ENCODE measurements around the gene DGKH. TPM values are rescaled to one million over a fixed set of nuclear protein-coding genes. Genes with fewer than 3 reads are reported as not detected.

The DGKH gene
- total RNA-seq, 1 donor from 2014 or later = 10.3 TPM

- DNase-seq (ENCODE audit: low read depth) = no peak
- H3K4me3 ChIP-seq (ENCODE audit: low read depth, low read length) = peak overlapping the region; percentile 86
- TF ChIP-seq, protein P1, sequence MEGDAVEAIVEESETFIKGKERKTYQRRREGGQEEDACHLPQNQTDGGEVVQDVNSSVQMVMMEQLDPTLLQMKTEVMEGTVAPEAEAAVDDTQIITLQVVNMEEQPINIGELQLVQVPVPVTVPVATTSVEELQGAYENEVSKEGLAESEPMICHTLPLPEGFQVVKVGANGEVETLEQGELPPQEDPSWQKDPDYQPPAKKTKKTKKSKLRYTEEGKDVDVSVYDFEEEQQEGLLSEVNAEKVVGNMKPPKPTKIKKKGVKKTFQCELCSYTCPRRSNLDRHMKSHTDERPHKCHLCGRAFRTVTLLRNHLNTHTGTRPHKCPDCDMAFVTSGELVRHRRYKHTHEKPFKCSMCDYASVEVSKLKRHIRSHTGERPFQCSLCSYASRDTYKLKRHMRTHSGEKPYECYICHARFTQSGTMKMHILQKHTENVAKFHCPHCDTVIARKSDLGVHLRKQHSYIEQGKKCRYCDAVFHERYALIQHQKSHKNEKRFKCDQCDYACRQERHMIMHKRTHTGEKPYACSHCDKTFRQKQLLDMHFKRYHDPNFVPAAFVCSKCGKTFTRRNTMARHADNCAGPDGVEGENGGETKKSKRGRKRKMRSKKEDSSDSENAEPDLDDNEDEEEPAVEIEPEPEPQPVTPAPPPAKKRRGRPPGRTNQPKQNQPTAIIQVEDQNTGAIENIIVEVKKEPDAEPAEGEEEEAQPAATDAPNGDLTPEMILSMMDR (conservative IDR thresholded peaks at IDR 0.05; ENCODE audit: low read depth, low read length) = peak; percentile 26
Observed at GRCh38 chr13:42048684-42049453, 421 bp downstream of the DGKH start.

DNA sequence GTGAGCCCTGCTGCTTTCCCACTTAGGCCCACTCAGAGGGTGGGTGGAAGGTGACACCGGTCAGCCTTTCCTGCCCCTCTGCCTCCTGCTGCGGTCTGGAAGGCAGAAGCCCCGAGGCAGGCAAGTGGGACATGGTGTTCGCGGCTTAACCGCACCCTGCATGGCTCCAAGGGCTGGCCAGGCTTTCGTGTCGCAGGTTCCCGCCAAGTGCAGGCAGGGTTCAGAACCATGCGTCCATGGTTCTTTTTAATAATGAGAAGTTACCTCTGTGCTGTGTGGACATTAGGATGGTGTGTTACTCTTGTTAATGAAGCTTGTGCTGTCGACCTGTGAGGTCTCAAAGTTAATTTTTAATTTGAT is 986 bp downstream of the DGKH start:
- TF ChIP-seq, protein P1 (conservative IDR thresholded peaks at IDR 0.05; ENCODE audit: low read depth, low read length) = no peak
- DNase-seq (ENCODE audit: low read depth) = no peak
- peak overlapping the region; percentile 76 for H3K4me3 ChIP-seq (ENCODE audit: low read depth, low read length)

DNA sequence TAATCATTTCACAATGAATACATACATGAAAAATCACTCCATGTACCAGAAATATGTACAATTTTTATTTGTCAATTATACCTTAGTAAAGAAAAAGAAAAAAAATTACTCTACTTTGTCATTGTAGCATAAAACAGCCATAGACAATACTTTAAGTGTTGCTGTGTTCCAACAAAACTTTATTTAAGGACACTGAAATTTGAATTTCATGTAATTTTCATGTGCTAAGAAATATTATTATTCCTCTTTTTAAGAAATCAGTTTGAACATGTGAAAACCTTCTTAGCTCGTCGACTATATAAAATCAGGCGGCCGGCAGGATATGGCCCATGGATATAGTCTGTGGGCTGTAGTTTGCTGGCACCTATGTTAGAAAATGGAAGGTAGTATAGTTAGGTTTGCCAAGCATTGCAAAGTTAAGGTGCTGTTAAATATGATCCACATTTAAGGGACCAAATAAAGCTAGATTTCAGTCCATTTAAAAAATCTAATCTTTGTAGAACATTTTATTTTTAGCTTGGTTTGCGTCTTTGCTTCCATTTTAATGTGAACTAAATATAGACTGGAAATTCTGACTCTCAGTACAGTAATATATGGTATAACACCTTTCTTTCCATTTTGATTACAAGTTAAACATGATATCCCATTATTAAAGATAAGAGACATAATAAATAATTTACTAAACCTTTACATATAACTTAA is 6.5 kb downstream of the DGKH start:
- no peak overlapping the region for H3K4me3 ChIP-seq (ENCODE audit: low read depth, low read length)
- TF ChIP-seq, protein P1 (conservative IDR thresholded peaks at IDR 0.05; ENCODE audit: low read depth, low read length) = no peak
- DNase-seq (ENCODE audit: low read depth) = no peak

DNA sequence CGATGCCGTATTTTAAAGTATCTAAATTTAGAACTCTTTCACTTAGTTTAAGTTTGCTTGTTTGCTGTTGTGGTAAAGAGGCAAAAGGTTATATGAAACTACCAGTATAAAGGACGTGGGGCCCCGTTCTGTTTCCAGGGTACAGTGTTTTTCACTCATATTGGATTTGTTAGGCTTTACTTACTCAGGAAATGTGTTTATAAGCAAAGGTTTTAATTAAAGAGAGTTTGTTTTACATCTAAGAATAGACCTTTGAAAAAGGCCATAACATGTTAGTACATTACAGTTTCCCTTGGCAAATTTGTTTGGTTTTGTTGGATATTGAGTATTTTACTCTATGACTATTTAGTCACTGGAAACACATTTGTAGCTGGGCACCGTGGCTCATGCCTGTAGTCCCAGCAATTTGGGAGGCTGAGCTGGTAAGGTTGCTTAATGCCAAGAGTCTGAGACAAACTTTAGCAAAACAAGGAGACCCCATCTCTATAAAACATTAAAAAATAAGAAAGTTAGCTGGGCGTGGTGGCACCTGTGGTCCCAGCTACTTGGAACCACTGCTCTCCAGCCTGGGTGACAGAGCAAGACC is 7.1 kb downstream of the DGKH start:
- H3K4me3 ChIP-seq (ENCODE audit: low read depth, low read length) = no peak overlapping the region
- DNase-seq (ENCODE audit: low read depth) = no peak
- TF ChIP-seq, protein P1 (conservative IDR thresholded peaks at IDR 0.05; ENCODE audit: low read depth, low read length) = no peak

GRCh38 chr13:42056146-42056545 is 7.7 kb downstream of the DGKH start:
- TF ChIP-seq, protein P1 (conservative IDR thresholded peaks at IDR 0.05; ENCODE audit: low read depth, low read length) = no peak
- DNase-seq (ENCODE audit: low read depth) = no peak

GRCh38 chr13:42056583-42056982 is 8.1 kb downstream of the DGKH start:
- no peak for DNase-seq (ENCODE audit: low read depth)
- TF ChIP-seq, protein P1 (conservative IDR thresholded peaks at IDR 0.05; ENCODE audit: low read depth, low read length) = no peak

More at GRCh38 chr13:42056146-42056545, 7.7 kb downstream of the DGKH start:
- H3K4me3 ChIP-seq (ENCODE audit: low read depth, low read length) = no peak overlapping the region

More at GRCh38 chr13:42056583-42056982, 8.1 kb downstream of the DGKH start:
- H3K4me3 ChIP-seq (ENCODE audit: low read depth, low read length) = no peak overlapping the region
